SH-SY5Y (cell line): ENCODE data around the gene RGS14.

Experiments used
- GATA2 ChIP-seq: IDR thresholded peaks from 2 replicates; pipeline ENCODE4 v1.6.1; 2011; ENCODE audit warnings: mild to moderate bottlenecking, low read depth, low read length
- GATA3 ChIP-seq: IDR thresholded peaks from 2 replicates; pipeline ENCODE4 v1.6.1; 2011; ENCODE audit warnings: low read depth, mild to moderate bottlenecking, low read length, moderate library complexity

GRCh38 chr5:177421062-177421798 lies 63.5 kb downstream of the RGS14 start:
- TF ChIP-seq GATA2, result no peak
- TF ChIP-seq GATA3, result no peak
